Astrocyte (in vitro differentiated cells and primary cell): ENCODE results near the gene RAPSN. TPM values are rescaled to one million over a fixed set of nuclear protein-coding genes. Genes with fewer than 3 reads are reported as not detected.

Experiments
- DNase-seq: peaks from one replicate; pipeline ENCODE4 v3.0.0-alpha.2; 2010; ENCODE audit warnings: low read depth
- FAIRE-seq: peaks from 2 replicates; lab custom pipeline; 2011; peaks lifted over from hg19 to GRCh38; lab: Jason Lieb, UNC
- H2AFZ ChIP-seq: 2 replicates; pipeline ENCODE4 v1.6.0; 2012; ENCODE audit warnings: low read depth, low read length, inconsistent platforms
- H3K27ac ChIP-seq: 2 replicates; pipeline ENCODE4 v1.5.1; 2011; ENCODE audit warnings: low read depth, low read length, inconsistent platforms
- H3K27me3 ChIP-seq: 2 replicates; pipeline ENCODE4 v1.6.0; 2011; ENCODE audit warnings: low read length, inconsistent platforms; ENCODE audit not compliant: insufficient read depth
- H3K36me3 ChIP-seq: 2 replicates; pipeline ENCODE4 v1.5.1; 2011; ENCODE audit warnings: low read length, inconsistent platforms; ENCODE audit not compliant: insufficient read depth
- H3K4me1 ChIP-seq: 2 replicates; pipeline ENCODE4 v1.5.1; 2011; ENCODE audit warnings: low read length, inconsistent platforms; ENCODE audit not compliant: insufficient read depth
- H3K4me2 ChIP-seq: 2 replicates; pipeline ENCODE4 v1.6.0; 2012; ENCODE audit warnings: low read length, inconsistent platforms
- H3K4me3 ChIP-seq: 2 replicates; pipeline ENCODE4 v1.5.1; 2011; ENCODE audit warnings: low read depth, mild to moderate bottlenecking, low read length, inconsistent platforms; ENCODE audit not compliant: insufficient read depth
- H3K79me2 ChIP-seq: 2 replicates; pipeline ENCODE4 v1.6.0; 2012; ENCODE audit warnings: mild to moderate bottlenecking, low read length, inconsistent platforms; ENCODE audit not compliant: insufficient read depth
- H3K9ac ChIP-seq: 2 replicates; pipeline ENCODE4 v1.6.0; 2012; ENCODE audit warnings: mild to moderate bottlenecking, low read length, inconsistent platforms
- H3K9me3 ChIP-seq: 2 replicates; pipeline ENCODE4 v1.5.1; 2012; ENCODE audit warnings: low read depth, mild to moderate bottlenecking, low read length, inconsistent platforms; ENCODE audit not compliant: insufficient read depth
- H4K20me1 ChIP-seq: 2 replicates; pipeline ENCODE4 v1.6.0; 2012; ENCODE audit warnings: low read length, inconsistent platforms; ENCODE audit not compliant: insufficient read depth
- H3K27ac Mint-ChIP-seq: one replicate; pipeline ENCODE4 v1.8.0; 2021; ENCODE audit warnings: mild to moderate bottlenecking, mixed read lengths; ENCODE audit not compliant: unreplicated experiment
- H3K27me3 Mint-ChIP-seq: one replicate; pipeline ENCODE4 v1.8.0; 2021; ENCODE audit warnings: low read depth, mixed read lengths; ENCODE audit not compliant: unreplicated experiment
- H3K36me3 Mint-ChIP-seq: one replicate; pipeline ENCODE4 v1.8.0; 2021; ENCODE audit warnings: low read depth, mixed read lengths; ENCODE audit not compliant: unreplicated experiment
- H3K4me1 Mint-ChIP-seq: one replicate; pipeline ENCODE4 v1.8.0; 2021; ENCODE audit warnings: low read depth, mixed read lengths; ENCODE audit not compliant: unreplicated experiment
- H3K4me3 Mint-ChIP-seq: one replicate; pipeline ENCODE4 v1.8.0; 2021; ENCODE audit warnings: mild to moderate bottlenecking, moderate library complexity, mixed read lengths; ENCODE audit not compliant: unreplicated experiment
- H3K9me3 Mint-ChIP-seq: one replicate; pipeline ENCODE4 v1.8.0; 2021; ENCODE audit warnings: mild to moderate bottlenecking, mixed read lengths; ENCODE audit not compliant: unreplicated experiment
- CTCF ChIP-seq: IDR thresholded peaks from 2 replicates; pipeline ENCODE4 v1.5.1; 2011; ENCODE audit warnings: low read depth, mild to moderate bottlenecking, inconsistent platforms, low read length, moderate library complexity; ENCODE audit not compliant: insufficient read depth
- EZH2 ChIP-seq: IDR thresholded peaks from 2 replicates; pipeline ENCODE4 v1.6.1; 2012; ENCODE audit warnings: mild to moderate bottlenecking, low read length, inconsistent platforms; ENCODE audit not compliant: insufficient read depth
- total RNA-seq: library from RNA; stranded (reverse); gene quantifications from 2 replicates; pipeline ENCODE4 v1.2.1, GENCODE V29; 2021

RAPSN gene
- total RNA-seq, 1 donor from 2014 or later: 0.86 TPM

GRCh38 chr11:47415091-47415854, 33.7 kb downstream of the RAPSN start:
- no peak for TF ChIP-seq CTCF
- no peak for TF ChIP-seq EZH2

GRCh38 chr11:47414685-47415070, 34.3 kb downstream of the RAPSN start:
- Mint-ChIP-seq H3K4me1 (peaks cover 35% of the 10 kb centered on the region), H3K9me3 (no peaks in the 10 kb centered on the region), H3K4me3 (no peak overlapping the region), H3K27ac (no peak overlapping the region), H3K27me3 (no peaks in the 10 kb centered on the region), H3K36me3 (peaks cover 16% of the 10 kb centered on the region)
- H3K9me3 ChIP-seq: no peaks in the 10 kb centered on the region
- peaks cover 55% of the 10 kb centered on the region for H3K4me1 ChIP-seq
- peaks cover 38% of the 10 kb centered on the region for H3K79me2 ChIP-seq
- peaks cover 43% of the 10 kb centered on the region for H4K20me1 ChIP-seq
- peak overlapping the region; percentile 32 for H3K4me2 ChIP-seq
- H2AFZ ChIP-seq: no peak overlapping the region
- no peaks in the 10 kb centered on the region for H3K27me3 ChIP-seq
- DNase-seq (no peak), FAIRE-seq (no peak)
- H3K9ac ChIP-seq: peak overlapping the region; percentile 65
- TF ChIP-seq EZH2 (no peak), CTCF (no peak)
- H3K27ac ChIP-seq: peak overlapping the region; percentile 42
- peaks cover 28% of the 10 kb centered on the region for H3K36me3 ChIP-seq
- H3K4me3 ChIP-seq: no peak overlapping the region

More at GRCh38 chr11:47415091-47415854, 33.7 kb downstream of the RAPSN start:
- Mint-ChIP-seq H3K27me3 (no peaks in the 10 kb centered on the region), H3K4me3 (peak overlapping the region; percentile 57), H3K4me1 (peaks cover 34% of the 10 kb centered on the region), H3K27ac (peak overlapping the region; percentile 26), H3K9me3 (no peaks in the 10 kb centered on the region), H3K36me3 (peaks cover 21% of the 10 kb centered on the region)
- peak overlapping the region; percentile 65 for H3K9ac ChIP-seq
- peaks cover 38% of the 10 kb centered on the region for H3K79me2 ChIP-seq
- FAIRE-seq (no peak), DNase-seq (no peak)
- H2AFZ ChIP-seq: no peak overlapping the region
- H3K4me2 ChIP-seq: peak overlapping the region; percentile 70
- peaks cover 49% of the 10 kb centered on the region for H3K4me1 ChIP-seq
- peak overlapping the region; percentile 75 for H3K27ac ChIP-seq
- H3K9me3 ChIP-seq: no peaks in the 10 kb centered on the region
- no peaks in the 10 kb centered on the region for H3K27me3 ChIP-seq
- peaks cover 33% of the 10 kb centered on the region for H3K36me3 ChIP-seq
- H4K20me1 ChIP-seq: peaks cover 38% of the 10 kb centered on the region
- H3K4me3 ChIP-seq: no peak overlapping the region
